DOHH2 (cell line): Measurements from ENCODE around the gene GPX5.

Experiments used
- H3F3A ChIP-seq: fragments of 200-600 bp; sonication (generic), shearing (Covaris generic); 2 replicates; pipeline ENCODE4 v1.6.0; 2016; ENCODE audit warnings: antibody characterized with exemption, mild to moderate bottlenecking; ENCODE audit not compliant: control insufficient read depth, insufficient read depth
- H3K27ac ChIP-seq: fragments of 200-600 bp; sonication (generic); 2 replicates; pipeline ENCODE4 v1.5.1; 2014; ENCODE audit warnings: low read depth, mild to moderate bottlenecking, low read length, moderate library complexity
- H3K27me3 ChIP-seq: fragments of 200-600 bp; sonication (generic); 2 replicates; pipeline ENCODE4 v1.6.1; 2014; ENCODE audit warnings: mild to moderate bottlenecking, low read length, mixed read lengths; ENCODE audit not compliant: control insufficient read depth
- H3K36me3 ChIP-seq: fragments of 200-600 bp; sonication (generic); 2 replicates; pipeline ENCODE4 v1.6.1; 2014; ENCODE audit warnings: mild to moderate bottlenecking, low read length, moderate library complexity, mixed read lengths; ENCODE audit not compliant: control insufficient read depth
- H3K4me1 ChIP-seq: fragments of 200-600 bp; sonication (generic); 2 replicates; pipeline ENCODE4 v1.6.1; 2014; ENCODE audit warnings: mild to moderate bottlenecking, low read length, mixed read lengths; ENCODE audit not compliant: control insufficient read depth
- H3K4me2 ChIP-seq: fragments of 200-600 bp; sonication (generic); 2 replicates; pipeline ENCODE4 v1.6.0; 2014; ENCODE audit warnings: mild to moderate bottlenecking, low read length, moderate library complexity
- H3K4me3 ChIP-seq: fragments of 200-600 bp; sonication (generic); 2 replicates; pipeline ENCODE4 v1.5.1; 2014; ENCODE audit warnings: mild to moderate bottlenecking, low read length, mixed read lengths
- H3K79me2 ChIP-seq: fragments of 200-600 bp; sonication (generic); 2 replicates; pipeline ENCODE4 v1.6.1; 2014; ENCODE audit warnings: mild to moderate bottlenecking, low read length, mixed read lengths; ENCODE audit not compliant: control insufficient read depth
- H3K9me2 ChIP-seq: fragments of 200-600 bp; sonication (generic); replicated peaks from 2 replicates; pipeline ENCODE4 v1.6.1; 2014; ENCODE audit warnings: mild to moderate bottlenecking, low read length, mixed read lengths; ENCODE audit not compliant: control insufficient read depth
- H3K9me3 ChIP-seq: fragments of 200-600 bp; sonication (generic); 2 replicates; pipeline ENCODE4 v1.6.1; 2014; ENCODE audit warnings: antibody characterized with exemption, low read length, mixed read lengths; ENCODE audit not compliant: control insufficient read depth, insufficient read depth
- H4K20me1 ChIP-seq: fragments of 200-600 bp; sonication (generic); 2 replicates; pipeline ENCODE4 v1.6.0; 2014; ENCODE audit warnings: low read depth, mild to moderate bottlenecking, antibody characterized with exemption, low read length, moderate library complexity; ENCODE audit not compliant: control insufficient read depth, insufficient read depth
- CTCF ChIP-seq: fragments of 200-600 bp; sonication (generic); IDR thresholded peaks from one replicate; pipeline ENCODE4 v1.5.1; 2014; ENCODE audit warnings: antibody characterized with exemption, mild to moderate bottlenecking, low read depth, low read length; ENCODE audit not compliant: poor library complexity, severe bottlenecking
- EZH2phosphoT487 ChIP-seq: fragments of 200-600 bp; sonication (generic); IDR thresholded peaks from 2 replicates; pipeline ENCODE4 v1.6.1; 2017; ENCODE audit warnings: borderline replicate concordance, mild to moderate bottlenecking, antibody characterized with exemption, low read length, moderate library complexity, mixed read lengths

Gene GPX5

DNA sequence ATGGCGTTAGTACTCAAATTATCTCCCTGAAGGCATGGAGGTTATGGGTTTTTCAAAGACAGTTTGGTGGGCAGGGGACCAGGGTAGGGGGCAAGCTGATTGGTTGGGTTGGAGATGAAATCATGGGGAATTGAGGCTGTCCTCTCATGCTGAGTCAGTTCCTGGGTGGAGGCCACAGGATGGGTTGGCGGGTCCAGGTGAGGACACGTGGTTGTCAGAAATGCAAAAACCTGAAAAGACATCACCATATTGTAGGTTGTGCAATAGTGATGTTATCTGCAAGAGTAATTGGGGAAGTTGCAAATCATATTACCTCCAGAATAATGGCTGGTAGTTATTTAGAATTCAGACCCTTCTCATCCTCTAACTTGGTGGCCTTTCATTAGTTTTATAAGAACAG lies 40.2 kb upstream of the GPX5 start:
- H3K36me3 ChIP-seq = no peaks in the 10 kb centered on the region
- H3K9me2 ChIP-seq = no peaks in the 10 kb centered on the region
- H3K4me2 ChIP-seq = no peak overlapping the region
- no peaks in the 10 kb centered on the region for H3K79me2 ChIP-seq
- H3K4me3 ChIP-seq = no peak overlapping the region
- TF ChIP-seq EZH2phosphoT487 (no peak), CTCF (no peak)
- H3K9me3 ChIP-seq = no peaks in the 10 kb centered on the region
- no peaks in the 10 kb centered on the region for H4K20me1 ChIP-seq
- no peak overlapping the region for H3K27ac ChIP-seq
- H3F3A ChIP-seq = no peaks in the 10 kb centered on the region
- H3K4me1 ChIP-seq = peaks cover 18% of the 10 kb centered on the region
- peaks cover 9% of the 10 kb centered on the region for H3K27me3 ChIP-seq

GRCh38 chr6:28486533-28486932 lies 39.1 kb upstream of the GPX5 start:
- no peaks in the 10 kb centered on the region for H3K36me3 ChIP-seq
- H3K27me3 ChIP-seq = peaks cover 2% of the 10 kb centered on the region; the same call in 1 of the 2 replicates
- TF ChIP-seq EZH2phosphoT487 = no peak
- TF ChIP-seq CTCF = no peak
- no peaks in the 10 kb centered on the region for H4K20me1 ChIP-seq
- H3K4me3 ChIP-seq = no peak overlapping the region
- H3K4me1 ChIP-seq = peaks cover 21% of the 10 kb centered on the region
- no peak overlapping the region for H3K27ac ChIP-seq
- no peaks in the 10 kb centered on the region for H3K79me2 ChIP-seq
- no peaks in the 10 kb centered on the region for H3K9me2 ChIP-seq
- no peaks in the 10 kb centered on the region for H3F3A ChIP-seq
- no peaks in the 10 kb centered on the region for H3K9me3 ChIP-seq
- H3K4me2 ChIP-seq = no peak overlapping the region

GRCh38 chr6:28486988-28487742 lies 38.5 kb upstream of the GPX5 start:
- Histone ChIP-seq H3K36me3 (no peaks in the 10 kb centered on the region), H3K27ac (no peak overlapping the region), H3K4me3 (no peak overlapping the region), H4K20me1 (no peaks in the 10 kb centered on the region), H3K4me2 (no peak overlapping the region), H3K27me3 (peaks cover 2% of the 10 kb centered on the region; the same call in 1 of the 2 replicates), H3K4me1 (peaks cover 21% of the 10 kb centered on the region), H3F3A (no peaks in the 10 kb centered on the region; the same call in 1 of the 2 replicates), H3K9me3 (no peaks in the 10 kb centered on the region), H3K9me2 (no peaks in the 10 kb centered on the region), H3K79me2 (no peaks in the 10 kb centered on the region)
- no peak for TF ChIP-seq CTCF
- no peak for TF ChIP-seq EZH2phosphoT487
